Caco-2 (cell line): ENCODE data around the gene SEMA3A. TPM values are rescaled to one million over a fixed set of nuclear protein-coding genes. Genes with fewer than 3 reads are reported as not detected.

Source experiments
- BruUV-seq: library from RNA; stranded (reverse); fragments of 400-500 nt; replicated peaks from 2 replicates; lab custom pipeline; 2021; lab: Mats Ljungman, UMichigan
- CTCF ChIA-PET: fragments of 300-600 bp; sonication (Branson Sonifier 250); formaldehyde crosslinking; loops from one replicate; lab custom pipeline; 2022; ENCODE audit warnings: antibody characterized with exemption; lab: Charles Lee
- POLR2A ChIA-PET: fragments of 300-600 bp; sonication (Branson Sonifier 250); formaldehyde crosslinking; loops from one replicate; lab custom pipeline; 2022; ENCODE audit warnings: antibody characterized with exemption; lab: Charles Lee
- DNase-seq, 2 experiments: peaks; one replicate each; pipeline versions ENCODE4 v3.0.0 to v3.0.0-alpha.2; 2020 to 2022
- H3K27me3 ChIP-seq: replicated peaks from 2 replicates; pipeline ENCODE4 v1.6.0; 2011; ENCODE audit warnings: low read length; ENCODE audit not compliant: control insufficient read depth, insufficient read depth
- H3K36me3 ChIP-seq: 2 replicates; pipeline ENCODE4 v1.5.1; 2011; ENCODE audit warnings: low read length; ENCODE audit not compliant: control insufficient read depth, insufficient read depth
- H3K4me1 ChIP-seq: fragments of 250-450 bp; sonication (Bioruptor Pico); 2 replicates; pipeline ENCODE4 v1.5.1; 2020; ENCODE audit warnings: mild to moderate bottlenecking
- H3K4me3 ChIP-seq: 2 replicates; pipeline ENCODE4 v1.5.1; 2011; ENCODE audit warnings: low read depth, mild to moderate bottlenecking, control low read depth, low read length
- H3K9me3 ChIP-seq: fragments of 250-450 bp; sonication (Bioruptor Pico); 2 replicates; pipeline ENCODE4 v1.5.1; 2020; ENCODE audit warnings: mild to moderate bottlenecking, moderate library complexity
- H3K27ac Mint-ChIP-seq: one replicate; pipeline ENCODE4 v1.8.0; 2022; ENCODE audit warnings: mixed read lengths; ENCODE audit not compliant: unreplicated experiment
- H3K27me3 Mint-ChIP-seq: one replicate; pipeline ENCODE4 v1.8.0; 2022; ENCODE audit warnings: mixed read lengths; ENCODE audit not compliant: insufficient read depth, unreplicated experiment
- H3K36me3 Mint-ChIP-seq: one replicate; pipeline ENCODE4 v1.8.0; 2022; ENCODE audit warnings: mild to moderate bottlenecking, mixed read lengths; ENCODE audit not compliant: insufficient read depth, unreplicated experiment
- H3K4me1 Mint-ChIP-seq: one replicate; pipeline ENCODE4 v1.8.0; 2022; ENCODE audit warnings: low read depth, mixed read lengths; ENCODE audit not compliant: unreplicated experiment
- H3K4me3 Mint-ChIP-seq: one replicate; pipeline ENCODE4 v1.8.0; 2022; ENCODE audit warnings: mild to moderate bottlenecking, moderate library complexity, mixed read lengths; ENCODE audit not compliant: unreplicated experiment
- H3K9me3 Mint-ChIP-seq: one replicate; pipeline ENCODE4 v1.8.0; 2022; ENCODE audit warnings: mixed read lengths; ENCODE audit not compliant: unreplicated experiment
- intact Hi-C: fragments of 100-400 bp; cut with micrococcal nuclease; formaldehyde crosslinking; loops from one replicate; pipeline ENCODE4 v1.10.0; 2022; ENCODE audit not compliant: unreplicated experiment
- total RNA-seq: library from RNA; stranded (reverse); gene quantifications from 2 replicates; pipeline ENCODE4 v1.2.3, GENCODE V29; 2022
- TF ChIP-seq, protein P1 (sequence below), 2 experiments: fragments of 200-600 bp in 1 of 2; IDR thresholded peaks; 1 replicate in 1 of 2; 2 replicates in 1 of 2; pipeline versions ENCODE4 v1.5.1 to v1.8.0; 2011 to 2022; ENCODE audit warnings: antibody characterized with exemption in 1 of 2, control low read depth in 1 of 2, inconsistent platforms in 1 of 2, low read depth in 1 of 2, low read length in 1 of 2, mild to moderate bottlenecking in 1 of 2, moderate library complexity in 1 of 2; ENCODE audit not compliant: insufficient read depth in 1 of 2, severe bottlenecking in 1 of 2, unreplicated experiment in 1 of 2

Gene SEMA3A
- total RNA-seq, 1 experiment from 2014 or later, result 55.1 TPM

DNA sequence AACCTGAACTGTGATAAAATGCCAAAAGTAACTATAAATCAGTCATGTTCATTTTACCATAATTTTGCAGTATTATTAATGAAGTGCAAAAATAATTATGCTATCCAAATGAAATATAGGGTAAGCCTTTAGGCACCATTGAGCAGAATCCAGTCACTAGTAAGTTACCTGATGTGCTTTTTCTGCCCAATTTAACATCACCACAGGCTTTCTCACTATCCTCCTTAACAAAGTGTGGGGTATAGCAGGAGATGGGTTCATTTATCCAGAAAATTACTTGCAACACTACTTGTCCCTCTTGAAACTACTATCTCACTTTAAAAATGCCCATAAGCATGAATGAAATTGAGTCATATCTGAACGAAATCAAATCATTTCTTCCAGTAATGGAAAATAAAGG is 211.0 kb downstream of the SEMA3A start:
- intact Hi-C loops, result no loop called here
- no peaks in the 10 kb centered on the region for H3K27me3 Mint-ChIP-seq
- Histone ChIP-seq H3K36me3 (no peaks in the 10 kb centered on the region; the same call in 1 of the 2 replicates), H3K9me3 (no peaks in the 10 kb centered on the region), H3K27me3 (no peaks in the 10 kb centered on the region), H3K4me1 (no peaks in the 10 kb centered on the region), H3K4me3 (no peak overlapping the region)
- H3K36me3 Mint-ChIP-seq, result peaks cover 18% of the 10 kb centered on the region
- CTCF ChIA-PET, result no interaction called here
- H3K4me1 Mint-ChIP-seq, result no peaks in the 10 kb centered on the region
- no peak overlapping the region for H3K27ac Mint-ChIP-seq
- H3K4me3 Mint-ChIP-seq, result no peak overlapping the region
- peaks cover 10% of the 10 kb centered on the region for H3K9me3 Mint-ChIP-seq
- no TSS peak for BruUV-seq
- TF ChIP-seq, protein P1, sequence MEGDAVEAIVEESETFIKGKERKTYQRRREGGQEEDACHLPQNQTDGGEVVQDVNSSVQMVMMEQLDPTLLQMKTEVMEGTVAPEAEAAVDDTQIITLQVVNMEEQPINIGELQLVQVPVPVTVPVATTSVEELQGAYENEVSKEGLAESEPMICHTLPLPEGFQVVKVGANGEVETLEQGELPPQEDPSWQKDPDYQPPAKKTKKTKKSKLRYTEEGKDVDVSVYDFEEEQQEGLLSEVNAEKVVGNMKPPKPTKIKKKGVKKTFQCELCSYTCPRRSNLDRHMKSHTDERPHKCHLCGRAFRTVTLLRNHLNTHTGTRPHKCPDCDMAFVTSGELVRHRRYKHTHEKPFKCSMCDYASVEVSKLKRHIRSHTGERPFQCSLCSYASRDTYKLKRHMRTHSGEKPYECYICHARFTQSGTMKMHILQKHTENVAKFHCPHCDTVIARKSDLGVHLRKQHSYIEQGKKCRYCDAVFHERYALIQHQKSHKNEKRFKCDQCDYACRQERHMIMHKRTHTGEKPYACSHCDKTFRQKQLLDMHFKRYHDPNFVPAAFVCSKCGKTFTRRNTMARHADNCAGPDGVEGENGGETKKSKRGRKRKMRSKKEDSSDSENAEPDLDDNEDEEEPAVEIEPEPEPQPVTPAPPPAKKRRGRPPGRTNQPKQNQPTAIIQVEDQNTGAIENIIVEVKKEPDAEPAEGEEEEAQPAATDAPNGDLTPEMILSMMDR (IDR thresholded peaks at IDR 0.05; ENCODE audit: insufficient read depth in 1 of 2, low read depth in 1 of 2, low read length in 1 of 2, severe bottlenecking in 1 of 2, unreplicated experiment in 1 of 2), result no peak
- no peak for DNase-seq
- POLR2A ChIA-PET, result no interaction called here

DNA sequence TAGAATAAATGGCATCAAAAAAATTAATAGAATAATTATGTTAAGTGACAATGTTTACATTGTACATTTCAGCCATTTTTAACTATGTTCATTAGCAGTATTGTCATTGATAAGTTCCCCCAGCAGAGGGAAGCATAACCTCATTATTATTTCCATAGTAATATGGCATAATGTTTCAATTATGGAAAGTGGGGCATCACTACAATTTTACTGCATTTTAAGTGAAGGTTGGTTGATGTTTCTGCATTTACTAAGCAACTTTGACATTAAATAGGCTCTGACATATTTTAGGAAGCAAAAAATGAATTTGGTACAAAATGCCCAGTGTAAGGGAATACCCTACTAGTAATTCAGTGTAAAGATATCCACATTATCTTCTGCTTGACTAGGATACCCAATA is 218.3 kb downstream of the SEMA3A start:
- H3K4me3 Mint-ChIP-seq, result no peak overlapping the region
- ChIA-PET POLR2A (no interaction called here), CTCF (no interaction called here)
- DNase-seq, result peak in 1 of 2 experiments; percentile 63
- BruUV-seq, result no TSS peak
- H3K27ac Mint-ChIP-seq, result no peak overlapping the region
- peaks cover 27% of the 10 kb centered on the region for H3K36me3 Mint-ChIP-seq
- H3K9me3 ChIP-seq, result no peaks in the 10 kb centered on the region
- TF ChIP-seq, protein P1 (IDR thresholded peaks at IDR 0.05; ENCODE audit: insufficient read depth in 1 of 2, low read depth in 1 of 2, low read length in 1 of 2, severe bottlenecking in 1 of 2, unreplicated experiment in 1 of 2), result peak; percentile 42 to 69
- no peaks in the 10 kb centered on the region for H3K27me3 ChIP-seq
- H3K36me3 ChIP-seq, result peaks cover 1% of the 10 kb centered on the region
- H3K4me3 ChIP-seq, result no peak overlapping the region
- no peaks in the 10 kb centered on the region for H3K4me1 ChIP-seq
- H3K9me3 Mint-ChIP-seq, result no peaks in the 10 kb centered on the region
- no peaks in the 10 kb centered on the region for H3K27me3 Mint-ChIP-seq
- intact Hi-C loops, result loop anchor here (1.0 to 5.0 kb wide), 5 partner anchors 40 to 1047 kb away; no protein-coding TSS in a partner anchor
- no peaks in the 10 kb centered on the region for H3K4me1 Mint-ChIP-seq

DNA sequence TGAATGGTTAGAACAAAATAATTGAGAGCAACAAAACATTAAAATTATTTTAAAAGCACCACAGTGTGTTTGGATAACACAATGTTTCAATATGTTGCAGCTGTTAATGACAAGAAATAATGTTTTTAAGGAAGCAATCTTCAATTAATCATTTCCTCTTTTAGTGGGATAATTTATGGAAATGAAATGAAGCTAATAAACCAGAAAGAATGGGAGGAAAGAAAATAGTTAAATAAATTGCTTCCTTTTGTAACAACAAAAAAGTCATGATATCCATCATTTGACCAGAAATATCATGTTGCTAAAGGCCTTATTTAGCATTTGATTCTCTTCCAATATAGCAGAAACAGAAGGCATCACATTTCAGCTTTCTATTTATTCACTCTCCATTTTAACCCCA is 224.5 kb downstream of the SEMA3A start:
- TF ChIP-seq, protein P1 (IDR thresholded peaks at IDR 0.05; ENCODE audit: insufficient read depth in 1 of 2, low read depth in 1 of 2, low read length in 1 of 2, severe bottlenecking in 1 of 2, unreplicated experiment in 1 of 2), result no peak
- Mint-ChIP-seq H3K36me3 (peaks cover 12% of the 10 kb centered on the region), H3K4me1 (no peaks in the 10 kb centered on the region), H3K27ac (no peak overlapping the region), H3K27me3 (no peaks in the 10 kb centered on the region), H3K9me3 (no peaks in the 10 kb centered on the region), H3K4me3 (no peak overlapping the region)
- Histone ChIP-seq H3K27me3 (no peaks in the 10 kb centered on the region), H3K4me1 (no peaks in the 10 kb centered on the region), H3K4me3 (no peak overlapping the region), H3K9me3 (no peaks in the 10 kb centered on the region), H3K36me3 (no peaks in the 10 kb centered on the region; the same call in none of the 2 replicates)
- no TSS peak for BruUV-seq
- POLR2A ChIA-PET, result no interaction called here
- CTCF ChIA-PET, result no interaction called here
- DNase-seq, result no peak
- intact Hi-C loops, result no loop called here
